Measurements from ENCODE around the gene ADCY9. TPM values are rescaled to one million over a fixed set of nuclear protein-coding genes. Genes with fewer than 3 reads are reported as not detected.
"Not testable (repeated sequence)": the region's sequence is repeated elsewhere in the genome, so short reads cannot be mapped to it uniquely, and the experiment has no call there.

The ADCY9 gene
- total RNA-seq, 2 donors from 2014 or later, result 4.1 to 9.4 TPM

- Mint-ChIP-seq H3K27me3 (no peaks in the 10 kb centered on the region), H3K4me1 (peaks cover 10% of the 10 kb centered on the region), H3K9me3 (no peaks in the 10 kb centered on the region), H3K4me3 (no peak overlapping the region), H3K27ac (no peak overlapping the region), H3K36me3 (ENCODE audit: low read depth) (no peaks in the 10 kb centered on the region)
- ATAC-seq (replicated peaks), result no peak
Measured at GRCh38 chr16:3966681-3967080, 149.6 kb downstream of the ADCY9 start.

- H3K27me3 Mint-ChIP-seq, result no peaks in the 10 kb centered on the region
- no peak overlapping the region for H3K4me3 Mint-ChIP-seq
- no peaks in the 10 kb centered on the region for H3K9me3 Mint-ChIP-seq
- H3K4me1 Mint-ChIP-seq, result peaks cover 10% of the 10 kb centered on the region
- no peaks in the 10 kb centered on the region for H3K36me3 Mint-ChIP-seq (ENCODE audit: low read depth)
- ATAC-seq (replicated peaks), result no peak
- H3K27ac Mint-ChIP-seq, result no peak overlapping the region
Measured at GRCh38 chr16:3965781-3966582, 150.3 kb downstream of the ADCY9 start.

GRCh38 chr16:3965306-3965705 lies 150.9 kb downstream of the ADCY9 start:
- Mint-ChIP-seq H3K9me3 (no peaks in the 10 kb centered on the region), H3K27ac (no peak overlapping the region), H3K27me3 (no peaks in the 10 kb centered on the region), H3K36me3 (ENCODE audit: low read depth) (no peaks in the 10 kb centered on the region), H3K4me3 (no peak overlapping the region), H3K4me1 (peaks cover 10% of the 10 kb centered on the region)
- no peak for ATAC-seq (replicated peaks)

GRCh38 chr16:3964686-3965290 lies 151.5 kb downstream of the ADCY9 start:
- Mint-ChIP-seq H3K9me3 (no peaks in the 10 kb centered on the region), H3K36me3 (ENCODE audit: low read depth) (no peaks in the 10 kb centered on the region), H3K4me3 (no peak overlapping the region), H3K27me3 (no peaks in the 10 kb centered on the region), H3K27ac (no peak overlapping the region), H3K4me1 (peaks cover 10% of the 10 kb centered on the region)
- ATAC-seq (replicated peaks), result no peak

GRCh38 chr16:3963886-3964685 lies 152.2 kb downstream of the ADCY9 start:
- no peak for ATAC-seq (replicated peaks)
- no peaks in the 10 kb centered on the region for H3K36me3 Mint-ChIP-seq (ENCODE audit: low read depth)

GRCh38 chr16:3963203-3963602 lies 153.0 kb downstream of the ADCY9 start:
- H3K4me1 Mint-ChIP-seq, result peaks cover 10% of the 10 kb centered on the region
- H3K4me3 Mint-ChIP-seq, result peak overlapping the region; percentile 29
- no peaks in the 10 kb centered on the region for H3K27me3 Mint-ChIP-seq
- H3K9me3 Mint-ChIP-seq, result no peaks in the 10 kb centered on the region
- H3K27ac Mint-ChIP-seq, result peak overlapping the region; percentile 18
- no peaks in the 10 kb centered on the region for H3K36me3 Mint-ChIP-seq (ENCODE audit: low read depth)
- peak; percentile 15 for ATAC-seq (replicated peaks)

More at GRCh38 chr16:3963886-3964685, 152.2 kb downstream of the ADCY9 start:
- Mint-ChIP-seq H3K27me3 (no peaks in the 10 kb centered on the region), H3K27ac (peak overlapping the region; percentile 41), H3K9me3 (no peaks in the 10 kb centered on the region), H3K4me3 (no peak overlapping the region), H3K4me1 (peaks cover 10% of the 10 kb centered on the region)

GRCh38 chr16:3961449-3961849 lies 154.8 kb downstream of the ADCY9 start:
- no peak for ATAC-seq (replicated peaks)
- Mint-ChIP-seq H3K27me3 (peaks cover 8% of the 10 kb centered on the region), H3K9me3 (no peaks in the 10 kb centered on the region), H3K27ac (no peak overlapping the region), H3K4me3 (peak overlapping the region; percentile 62), H3K36me3 (ENCODE audit: low read depth) (no peaks in the 10 kb centered on the region), H3K4me1 (peaks cover 10% of the 10 kb centered on the region)

GRCh38 chr16:3959926-3960590 lies 156.2 kb downstream of the ADCY9 start:
- H3K27me3 Mint-ChIP-seq; H3K9me3 Mint-ChIP-seq; H3K36me3 Mint-ChIP-seq (ENCODE audit: low read depth); ATAC-seq (replicated peaks); H3K4me1 Mint-ChIP-seq: not testable (repeated sequence)
- Mint-ChIP-seq H3K4me3 (peak overlapping the region; percentile 62), H3K27ac (peak overlapping the region; percentile 13)

- H3K27me3 Mint-ChIP-seq, result peaks cover 14% of the 10 kb centered on the region
- H3K27ac Mint-ChIP-seq, result no peak overlapping the region
- ATAC-seq (replicated peaks), result no peak
- H3K4me3 Mint-ChIP-seq, result no peak overlapping the region
- H3K36me3 Mint-ChIP-seq (ENCODE audit: low read depth), result no peaks in the 10 kb centered on the region
- H3K4me1 Mint-ChIP-seq, result peaks cover 10% of the 10 kb centered on the region
- no peaks in the 10 kb centered on the region for H3K9me3 Mint-ChIP-seq
Measured at GRCh38 chr16:3959148-3959547, 157.1 kb downstream of the ADCY9 start.

GRCh38 chr16:3957344-3957980 lies 158.8 kb downstream of the ADCY9 start:
- H3K9me3 Mint-ChIP-seq, result no peaks in the 10 kb centered on the region
- no peaks in the 10 kb centered on the region for H3K4me1 Mint-ChIP-seq
- no peak for ATAC-seq (replicated peaks)
- no peaks in the 10 kb centered on the region for H3K36me3 Mint-ChIP-seq (ENCODE audit: low read depth)
- H3K27me3 Mint-ChIP-seq, result peaks cover 14% of the 10 kb centered on the region
- H3K27ac Mint-ChIP-seq, result no peak overlapping the region
- H3K4me3 Mint-ChIP-seq, result no peak overlapping the region

- Mint-ChIP-seq H3K9me3 (no peaks in the 10 kb centered on the region), H3K27ac (no peak overlapping the region), H3K4me1 (no peaks in the 10 kb centered on the region), H3K4me3 (no peak overlapping the region), H3K36me3 (ENCODE audit: low read depth) (no peaks in the 10 kb centered on the region), H3K27me3 (peaks cover 16% of the 10 kb centered on the region)
- no peak for ATAC-seq (replicated peaks)
Measured at GRCh38 chr16:3954411-3954921, 161.8 kb downstream of the ADCY9 start.

- no peaks in the 10 kb centered on the region for H3K9me3 Mint-ChIP-seq
- H3K4me1 Mint-ChIP-seq, result no peaks in the 10 kb centered on the region
- no peak for ATAC-seq (replicated peaks)
- no peaks in the 10 kb centered on the region for H3K36me3 Mint-ChIP-seq (ENCODE audit: low read depth)
- H3K27me3 Mint-ChIP-seq, result peaks cover 16% of the 10 kb centered on the region
- no peak overlapping the region for H3K27ac Mint-ChIP-seq
- H3K4me3 Mint-ChIP-seq, result no peak overlapping the region
Measured at GRCh38 chr16:3953728-3954410, 162.4 kb downstream of the ADCY9 start.

- Mint-ChIP-seq H3K27me3 (peaks cover 16% of the 10 kb centered on the region), H3K9me3 (no peaks in the 10 kb centered on the region), H3K27ac (no peak overlapping the region), H3K4me3 (no peak overlapping the region), H3K36me3 (ENCODE audit: low read depth) (no peaks in the 10 kb centered on the region), H3K4me1 (no peaks in the 10 kb centered on the region)
- ATAC-seq (replicated peaks), result no peak
Measured at GRCh38 chr16:3952737-3953131, 163.5 kb downstream of the ADCY9 start.

All from activated T-helper 17 cell treated with anti-CD3 and anti-CD28 coated beads, Interleukin-2, amount 50 U/mL, for 72 hours (primary cell).